22Rv1 (cell line): Measurements from ENCODE around the gene SYTL1.

Experiments
- ZFX ChIP-seq: fragments of 450-650 bp; IDR thresholded peaks from 2 replicates; pipeline ENCODE4 v1.6.1; 2017; ENCODE audit warnings: antibody characterized with exemption, borderline replicate concordance
- TF ChIP-seq, protein P1 (sequence below): fragments of 450-650 bp; IDR thresholded peaks from 2 replicates; pipeline ENCODE4 v1.5.1; 2017; ENCODE audit warnings: mild to moderate bottlenecking

DNA sequence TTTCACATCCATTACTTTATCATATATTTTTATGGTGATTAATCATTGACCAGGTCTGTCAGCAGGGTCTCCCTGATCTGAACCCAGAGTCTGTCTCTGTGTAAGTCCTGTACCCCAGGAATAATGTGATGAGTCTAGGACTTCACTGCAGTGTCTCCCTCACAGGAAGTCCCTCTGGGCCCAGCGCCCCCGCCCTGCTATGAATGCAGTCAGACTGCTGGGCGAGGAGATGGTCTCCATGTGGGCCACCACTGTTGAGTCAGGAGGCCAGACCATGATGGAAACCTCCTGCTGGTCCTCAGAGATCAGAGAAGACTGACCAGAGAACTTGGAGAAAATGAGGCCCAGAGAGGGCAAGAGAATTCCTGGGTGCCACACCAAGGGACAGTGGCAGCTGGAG, 10.4 kb upstream of the SYTL1 start:
- TF ChIP-seq, protein P1, sequence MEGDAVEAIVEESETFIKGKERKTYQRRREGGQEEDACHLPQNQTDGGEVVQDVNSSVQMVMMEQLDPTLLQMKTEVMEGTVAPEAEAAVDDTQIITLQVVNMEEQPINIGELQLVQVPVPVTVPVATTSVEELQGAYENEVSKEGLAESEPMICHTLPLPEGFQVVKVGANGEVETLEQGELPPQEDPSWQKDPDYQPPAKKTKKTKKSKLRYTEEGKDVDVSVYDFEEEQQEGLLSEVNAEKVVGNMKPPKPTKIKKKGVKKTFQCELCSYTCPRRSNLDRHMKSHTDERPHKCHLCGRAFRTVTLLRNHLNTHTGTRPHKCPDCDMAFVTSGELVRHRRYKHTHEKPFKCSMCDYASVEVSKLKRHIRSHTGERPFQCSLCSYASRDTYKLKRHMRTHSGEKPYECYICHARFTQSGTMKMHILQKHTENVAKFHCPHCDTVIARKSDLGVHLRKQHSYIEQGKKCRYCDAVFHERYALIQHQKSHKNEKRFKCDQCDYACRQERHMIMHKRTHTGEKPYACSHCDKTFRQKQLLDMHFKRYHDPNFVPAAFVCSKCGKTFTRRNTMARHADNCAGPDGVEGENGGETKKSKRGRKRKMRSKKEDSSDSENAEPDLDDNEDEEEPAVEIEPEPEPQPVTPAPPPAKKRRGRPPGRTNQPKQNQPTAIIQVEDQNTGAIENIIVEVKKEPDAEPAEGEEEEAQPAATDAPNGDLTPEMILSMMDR = no peak
- no peak for TF ChIP-seq ZFX
